Endothelial cell of umbilical vein (primary cell): Measurements from ENCODE around the gene OR10P1. TPM values are rescaled to one million over a fixed set of nuclear protein-coding genes. Genes with fewer than 3 reads are reported as not detected.

Experiments used
- BruUV-seq: library from RNA; stranded (reverse); fragments of 400-500 nt; replicated peaks from 2 replicates; lab custom pipeline; 2021; lab: Mats Ljungman, UMichigan
- CTCF ChIA-PET: fragments of 300-600, 350-600 bp; sonication (Branson Sonifier 250); formaldehyde crosslinking; loops from one replicate; lab custom pipeline; 2021; ENCODE audit warnings: antibody characterized with exemption, inconsistent platforms; lab: Charles Lee
- POLR2A ChIA-PET: fragments of 300-600, 350-600 bp; sonication (Branson Sonifier 250); formaldehyde crosslinking; loops from one replicate; lab custom pipeline; 2021; ENCODE audit warnings: antibody characterized with exemption, inconsistent platforms; lab: Charles Lee
- DNase-seq: peaks from one replicate; pipeline ENCODE4 v3.0.0-alpha.2; 2011; ENCODE audit warnings: low read depth, low spot score
- FAIRE-seq: peaks from 2 replicates; lab custom pipeline; 2011; peaks lifted over from hg19 to GRCh38; lab: Jason Lieb, UNC
- H2AFZ ChIP-seq: 2 replicates; pipeline ENCODE4 v1.6.0; 2012; ENCODE audit warnings: low read depth, low read length, control low read depth, inconsistent platforms
- H3K27ac ChIP-seq: 2 replicates; pipeline ENCODE4 v1.5.1; 2011; ENCODE audit warnings: low read depth, mild to moderate bottlenecking, control low read depth, low read length, moderate library complexity; ENCODE audit not compliant: insufficient read depth
- H3K27me3 ChIP-seq, 2 experiments: 2 replicates each; pipeline versions ENCODE4 v1.6.0 to v1.6.1; 2011; ENCODE audit warnings: low read length in 2 of 2, mixed read lengths in 1 of 2; ENCODE audit not compliant: control insufficient read depth in 2 of 2, insufficient read depth in 2 of 2
- H3K36me3 ChIP-seq, 2 experiments: 2 replicates in 1 of 2; 3 replicates in 1 of 2; pipeline ENCODE4 v1.5.1; 2011; ENCODE audit warnings: low read length in 2 of 2, mild to moderate bottlenecking in 1 of 2, moderate library complexity in 1 of 2; ENCODE audit not compliant: control insufficient read depth in 2 of 2, insufficient read depth in 2 of 2; ENCODE audit errors: extremely low read depth in 1 of 2
- H3K4me1 ChIP-seq: 3 replicates; pipeline ENCODE4 v1.5.1; 2011; ENCODE audit warnings: mild to moderate bottlenecking, low read length; ENCODE audit not compliant: control insufficient read depth, insufficient read depth; ENCODE audit errors: extremely low read depth
- H3K4me2 ChIP-seq: 2 replicates; pipeline ENCODE4 v1.6.1; 2011; ENCODE audit warnings: low read length, control low read depth, mixed read lengths; ENCODE audit not compliant: insufficient read depth
- H3K4me3 ChIP-seq, 3 experiments: fragments of 200-600 bp in 1 of 3; sonication (generic), shearing (Covaris generic) in 1 of 3; replicated peaks in 1 of 3; 2 replicates each; pipeline ENCODE4 v1.5.1; 2011 to 2016; ENCODE audit warnings: control low read depth in 3 of 3, low read length in 3 of 3, mild to moderate bottlenecking in 2 of 3, inconsistent platforms in 1 of 3, low read depth in 1 of 3, moderate library complexity in 1 of 3; ENCODE audit not compliant: insufficient read depth in 1 of 3
- H3K79me2 ChIP-seq: 2 replicates; pipeline ENCODE4 v1.6.0; 2012; ENCODE audit warnings: low read length, inconsistent platforms; ENCODE audit not compliant: control insufficient read depth, insufficient read depth
- H3K9ac ChIP-seq: replicated peaks from 2 replicates; pipeline ENCODE3; 2011; ENCODE audit warnings: low read length, control low read depth; ENCODE audit not compliant: insufficient read depth; ENCODE audit errors: extremely low read depth
- H3K9me1 ChIP-seq: replicated peaks from 3 replicates; pipeline ENCODE4 v1.6.0; 2011; ENCODE audit warnings: mild to moderate bottlenecking, low read length; ENCODE audit not compliant: control insufficient read depth, insufficient read depth; ENCODE audit errors: extremely low read depth
- H3K9me3 ChIP-seq: replicated peaks from 2 replicates; pipeline ENCODE4 v1.5.1; 2012; ENCODE audit warnings: low read length, inconsistent platforms; ENCODE audit not compliant: control insufficient read depth, insufficient read depth
- H4K20me1 ChIP-seq: replicated peaks from 2 replicates; pipeline ENCODE3; 2011; ENCODE audit warnings: mild to moderate bottlenecking, low read length; ENCODE audit not compliant: control insufficient read depth, insufficient read depth; ENCODE audit errors: extremely low read depth
- CTCF ChIP-seq, 2 donors: IDR thresholded peaks; 1 replicate in 1 of 2; 2 replicates in 1 of 2; pipeline ENCODE4 v1.5.1; 2011; ENCODE audit warnings: low read length in 2 of 2, mild to moderate bottlenecking in 2 of 2, moderate library complexity in 2 of 2, control low read depth in 1 of 2, inconsistent platforms in 1 of 2, low read depth in 1 of 2; ENCODE audit not compliant: insufficient read depth in 1 of 2; ENCODE audit errors: extremely low read depth in 1 of 2
- EZH2 ChIP-seq: IDR thresholded peaks from 2 replicates; pipeline ENCODE4 v1.6.1; 2012; ENCODE audit warnings: borderline replicate concordance, low read depth, mild to moderate bottlenecking, moderate library complexity, low read length, inconsistent platforms; ENCODE audit not compliant: severe bottlenecking
- FOS ChIP-seq: IDR thresholded peaks from 2 replicates; pipeline ENCODE4 v1.6.1; 2011; ENCODE audit warnings: mild to moderate bottlenecking, low read length, moderate library complexity, borderline replicate concordance; ENCODE audit not compliant: insufficient read depth
- GATA2 ChIP-seq: IDR thresholded peaks from 2 replicates; pipeline ENCODE4 v1.7.0; 2011; ENCODE audit warnings: low read depth, mild to moderate bottlenecking, moderate library complexity, mixed read lengths, low read length; ENCODE audit not compliant: insufficient read length, insufficient read depth
- JUN ChIP-seq: IDR thresholded peaks from 2 replicates; pipeline ENCODE4 v1.6.1; 2011; ENCODE audit warnings: borderline replicate concordance, low read depth; ENCODE audit not compliant: insufficient read length, insufficient read depth
- MYC ChIP-seq: IDR thresholded peaks from one replicate; pipeline ENCODE4 v1.6.1; 2011; ENCODE audit warnings: mild to moderate bottlenecking, low read depth, low read length
- POLR2A ChIP-seq: IDR thresholded peaks from 2 replicates; pipeline ENCODE4 v1.6.1; 2012; ENCODE audit warnings: low read depth, mild to moderate bottlenecking, control low read depth, low read length
- POLR2AphosphoS5 ChIP-seq: IDR thresholded peaks from 2 replicates; pipeline ENCODE4 v1.6.1; 2012; ENCODE audit warnings: low read depth, mild to moderate bottlenecking, control low read depth, low read length, moderate library complexity; ENCODE audit not compliant: insufficient read depth
- dilution Hi-C: fragments of 300-500 bp; cut with MboI; formaldehyde crosslinking; loops from one replicate; pipeline ENCODE4 v1.15.0; 2019; ENCODE audit warnings: low sequenced_read_pairs; ENCODE audit not compliant: extremely low pct_ligation_motif_present
- intact Hi-C: fragments of 100-400 bp; cut with micrococcal nuclease; formaldehyde crosslinking; loops from one replicate; pipeline ENCODE4 v1.10.0; 2022
- polyA plus RNA-seq, 4 experiments: library from polyadenylated mRNA; depleted of rRNA in 3 of 4; stranded (reverse) in 3 of 4; unstranded in 1 of 4; fragments of >200 nt; gene quantifications; 2 replicates each; pipeline versions ENCODE4 v1.2.1 to v1.2.3, GENCODE V29; 2011 to 2012; ENCODE audit warnings: missing spikeins in 1 of 4
- total RNA-seq: library from RNA; stranded (reverse); gene quantifications from 2 replicates; pipeline ENCODE4 v1.2.3, GENCODE V29; 2021
- TF ChIP-seq, protein P1 (sequence below): IDR thresholded peaks from 2 replicates; pipeline ENCODE4 v1.6.1; 2011; ENCODE audit not compliant: insufficient read depth, insufficient read length

OR10P1 gene
- total and polyA plus RNA-seq, 2 donors (not counting 3 experiments of a cell fraction or from before 2014, with no cell fraction given) = not detected

GRCh38 chr12:55653031-55653430 is 16.3 kb downstream of the OR10P1 start:
- no peak for FAIRE-seq
- DNase-seq = no peak
- no peaks in the 10 kb centered on the region for H3K36me3 ChIP-seq
- H3K4me2 ChIP-seq = no peak overlapping the region
- H3K4me1 ChIP-seq = no peaks in the 10 kb centered on the region
- intact Hi-C loops (no loop called here), dilution Hi-C loops (no loop called here)
- H3K79me2 ChIP-seq = no peaks in the 10 kb centered on the region
- ChIA-PET POLR2A (no interaction called here), CTCF (no interaction called here)
- no peaks in the 10 kb centered on the region for H3K9me1 ChIP-seq
- H2AFZ ChIP-seq = no peak overlapping the region
- no peaks in the 10 kb centered on the region for H4K20me1 ChIP-seq
- no peaks in the 10 kb centered on the region for H3K9me3 ChIP-seq
- H3K9ac ChIP-seq = no peak overlapping the region
- BruUV-seq = no TSS peak
- TF ChIP-seq FOS = no peak
- no peak for TF ChIP-seq CTCF (IDR thresholded peaks at IDR 0.05; ENCODE audit: extremely low read depth in 1 of 2, insufficient read depth in 1 of 2, low read depth in 1 of 2, low read length in 2 of 2)
- no peak for TF ChIP-seq POLR2A
- TF ChIP-seq JUN = no peak
- no peak for TF ChIP-seq GATA2
- no peak for TF ChIP-seq MYC
- no peak for TF ChIP-seq POLR2AphosphoS5
- no peak for TF ChIP-seq EZH2
- TF ChIP-seq, protein P1, sequence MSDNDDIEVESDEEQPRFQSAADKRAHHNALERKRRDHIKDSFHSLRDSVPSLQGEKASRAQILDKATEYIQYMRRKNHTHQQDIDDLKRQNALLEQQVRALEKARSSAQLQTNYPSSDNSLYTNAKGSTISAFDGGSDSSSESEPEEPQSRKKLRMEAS = no peak
- H3K27me3 ChIP-seq = peaks cover 2 to 7% of the 10 kb centered on the region in 2 experiments
- no peak overlapping the region for H3K4me3 ChIP-seq
- no peak overlapping the region for H3K27ac ChIP-seq
